ENCODE data around the gene TMLHE.
"Not testable (repeated sequence)": the region's sequence is repeated elsewhere in the genome, so short reads cannot be mapped to it uniquely, and the experiment has no call there.

TMLHE gene

DNA sequence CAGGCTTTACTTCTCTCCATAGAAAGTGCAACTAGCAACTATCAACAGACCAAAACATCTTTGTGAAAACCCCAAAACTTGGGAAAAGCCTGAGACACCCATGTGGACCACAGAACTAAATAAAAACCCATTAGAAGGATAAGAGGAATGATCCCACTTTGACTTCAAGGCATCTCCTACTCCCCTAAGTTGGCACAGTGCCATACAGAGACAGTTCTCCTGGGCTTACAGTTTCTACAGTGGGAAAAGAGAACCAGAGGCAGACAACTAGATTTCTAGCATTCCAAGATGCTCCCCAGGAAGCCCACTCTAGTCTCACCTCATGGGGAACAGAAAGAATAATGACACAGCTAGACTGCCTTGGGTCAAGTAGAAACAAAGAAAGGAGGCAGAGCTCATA is 20.4 kb downstream of the TMLHE start:
- Mint-ChIP-seq H3K9me3 (peaks cover 29% of the 10 kb centered on the region), H3K27ac (no peak overlapping the region), H3K4me1 (ENCODE audit: low read depth) (no peaks in the 10 kb centered on the region), H3K27me3 (ENCODE audit: low read depth) (no peaks in the 10 kb centered on the region), H3K36me3 (ENCODE audit: low read depth) (peaks cover 9% of the 10 kb centered on the region), H3K4me3 (no peak overlapping the region)
- no peak for DNase-seq (ENCODE audit: low spot score)

DNA sequence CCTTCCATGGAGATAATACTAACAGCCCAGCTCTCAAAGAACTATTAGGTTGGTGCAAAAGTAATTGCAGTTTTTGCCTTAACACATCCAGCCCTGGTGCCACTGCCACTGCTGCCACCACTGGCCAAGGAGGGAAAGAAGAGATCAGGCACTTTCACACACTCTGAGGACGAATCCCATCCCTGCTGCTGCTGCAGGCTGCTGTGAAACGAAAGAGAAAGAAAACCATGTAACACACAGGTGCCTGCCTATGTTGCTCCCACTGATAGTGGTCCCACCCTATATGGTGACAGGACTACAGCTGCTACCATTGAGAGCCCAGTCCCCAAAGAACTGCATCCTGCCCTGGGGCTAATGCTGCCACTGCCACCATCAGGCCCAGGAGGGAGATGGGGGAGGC is 35.1 kb downstream of the TMLHE start:
- Mint-ChIP-seq H3K27ac (peak overlapping the region; percentile 65), H3K27me3 (ENCODE audit: low read depth) (no peaks in the 10 kb centered on the region), H3K4me1 (ENCODE audit: low read depth) (peaks cover 2% of the 10 kb centered on the region), H3K36me3 (ENCODE audit: low read depth) (peaks cover 25% of the 10 kb centered on the region), H3K4me3 (no peak overlapping the region), H3K9me3 (peaks cover 19% of the 10 kb centered on the region)
- DNase-seq (ENCODE audit: low spot score) = no peak

DNA sequence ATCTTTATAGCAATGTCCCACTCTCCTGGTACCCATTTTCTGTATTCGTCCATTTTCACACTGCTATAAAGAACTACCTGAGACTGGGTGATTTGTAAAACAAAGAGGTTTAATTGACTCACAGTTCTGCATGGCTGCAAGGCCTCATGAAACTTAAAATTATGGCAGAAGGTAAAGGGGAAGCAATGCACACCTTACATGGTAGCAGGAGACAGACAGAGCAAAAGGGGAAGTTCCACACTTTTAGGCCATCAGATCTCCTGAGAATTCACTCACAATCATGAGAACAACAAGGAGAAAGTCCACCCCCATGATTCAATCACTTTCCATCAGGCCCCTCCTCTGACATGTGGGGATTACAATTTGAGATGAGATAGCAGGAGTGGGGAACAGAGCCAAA is 49.7 kb downstream of the TMLHE start:
- no peak overlapping the region for H3K27ac Mint-ChIP-seq
- H3K27me3 Mint-ChIP-seq (ENCODE audit: low read depth) = no peaks in the 10 kb centered on the region
- H3K4me3 Mint-ChIP-seq = no peak overlapping the region
- H3K36me3 Mint-ChIP-seq (ENCODE audit: low read depth) = peaks cover 14% of the 10 kb centered on the region
- no peak for DNase-seq (ENCODE audit: low spot score)
- H3K4me1 Mint-ChIP-seq (ENCODE audit: low read depth) = no peaks in the 10 kb centered on the region
- H3K9me3 Mint-ChIP-seq = peaks cover 22% of the 10 kb centered on the region

DNA sequence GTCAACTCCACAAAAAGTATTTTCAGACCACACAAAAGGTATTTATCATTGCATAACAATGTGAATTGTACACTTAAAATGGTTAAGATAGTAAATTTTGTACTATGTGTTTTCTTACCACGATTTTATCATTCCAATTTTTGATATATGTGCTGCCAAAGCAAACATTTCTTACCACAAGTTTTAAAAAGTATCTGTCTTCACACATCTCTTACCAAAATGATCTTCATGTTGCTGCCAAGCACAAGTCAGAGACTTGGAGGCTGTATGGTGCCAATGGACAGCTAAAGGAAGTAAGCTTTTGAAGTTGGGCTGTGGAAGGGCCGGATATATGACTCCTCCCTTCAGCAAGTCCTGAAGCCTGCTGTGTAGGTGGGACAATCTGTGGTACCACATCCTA is 67.9 kb downstream of the TMLHE start:
- H3K27me3 Mint-ChIP-seq (ENCODE audit: low read depth) = no peaks in the 10 kb centered on the region
- no peak overlapping the region for H3K27ac Mint-ChIP-seq
- DNase-seq (ENCODE audit: low spot score) = no peak
- peaks cover 27% of the 10 kb centered on the region for H3K9me3 Mint-ChIP-seq
- no peak overlapping the region for H3K4me3 Mint-ChIP-seq
- peaks cover 36% of the 10 kb centered on the region for H3K36me3 Mint-ChIP-seq (ENCODE audit: low read depth)
- H3K4me1 Mint-ChIP-seq (ENCODE audit: low read depth) = no peaks in the 10 kb centered on the region

DNA sequence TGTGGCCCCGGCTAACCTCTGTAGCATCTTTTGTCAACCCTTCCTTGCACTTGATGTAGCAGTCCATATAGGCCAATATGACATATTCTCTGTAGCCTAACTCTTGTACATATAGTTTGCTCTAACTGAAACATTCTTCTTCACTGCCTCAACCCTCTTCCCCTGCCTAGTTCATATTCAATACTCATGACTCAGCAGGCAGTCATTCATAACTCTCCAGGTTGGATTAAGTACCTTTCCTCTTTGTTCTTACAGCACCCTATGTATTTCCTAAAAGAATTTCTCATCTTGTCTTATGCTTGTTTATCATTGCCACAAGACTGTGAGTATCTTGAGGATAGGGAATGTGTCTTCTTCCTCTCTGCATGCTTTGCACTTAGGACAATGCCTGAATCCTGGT is 76.9 kb downstream of the TMLHE start:
- no peak overlapping the region for H3K27ac Mint-ChIP-seq
- no peak overlapping the region for H3K4me3 Mint-ChIP-seq
- peaks cover 15% of the 10 kb centered on the region for H3K36me3 Mint-ChIP-seq (ENCODE audit: low read depth)
- H3K9me3 Mint-ChIP-seq = peaks cover 8% of the 10 kb centered on the region
- no peak for DNase-seq (ENCODE audit: low spot score)
- H3K27me3 Mint-ChIP-seq (ENCODE audit: low read depth) = no peaks in the 10 kb centered on the region
- H3K4me1 Mint-ChIP-seq (ENCODE audit: low read depth) = peaks cover 4% of the 10 kb centered on the region

DNA sequence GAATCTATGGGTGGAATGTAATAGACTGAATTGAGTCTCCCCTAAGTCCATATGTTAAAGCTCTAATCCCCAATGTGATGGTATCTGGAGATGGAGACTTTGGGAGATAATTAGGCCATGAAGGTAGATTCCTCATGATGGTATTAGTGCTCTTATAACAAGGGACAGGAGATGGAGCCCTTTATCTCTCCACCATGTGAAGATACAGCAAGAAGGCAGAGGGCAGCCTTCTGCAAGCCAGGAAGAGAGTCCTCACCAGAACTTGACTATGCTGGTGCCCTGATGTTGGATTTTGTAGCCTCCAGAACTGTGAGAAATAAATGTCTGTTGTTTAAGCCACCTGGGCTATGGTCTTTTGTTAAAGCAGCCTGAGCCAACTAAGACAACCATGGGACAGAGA is 78.0 kb downstream of the TMLHE start:
- Mint-ChIP-seq H3K4me1 (ENCODE audit: low read depth) (peaks cover 4% of the 10 kb centered on the region), H3K9me3 (peaks cover 1% of the 10 kb centered on the region), H3K27ac (no peak overlapping the region), H3K4me3 (no peak overlapping the region), H3K27me3 (ENCODE audit: low read depth) (no peaks in the 10 kb centered on the region), H3K36me3 (ENCODE audit: low read depth) (peaks cover 17% of the 10 kb centered on the region)
- DNase-seq (ENCODE audit: low spot score) = no peak

DNA sequence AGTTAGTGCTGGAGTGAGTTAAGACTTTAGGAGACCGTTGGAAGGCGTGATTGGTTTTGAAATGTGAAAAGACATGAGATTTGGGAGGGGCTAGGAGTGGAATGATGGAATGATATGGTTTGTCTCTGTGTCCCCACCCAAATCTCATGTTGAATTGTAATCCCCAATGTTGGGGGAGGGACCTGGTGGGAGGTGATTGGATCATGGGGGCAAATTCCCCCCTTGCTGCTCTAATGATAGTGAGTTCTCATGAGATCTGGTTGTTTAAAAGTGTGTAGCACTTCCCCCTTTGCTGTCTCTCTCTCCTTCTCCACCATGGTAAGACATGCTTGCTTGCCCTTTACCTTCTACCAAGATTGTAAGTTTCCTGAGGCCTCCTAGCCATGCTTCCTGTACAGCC is 85.7 kb downstream of the TMLHE start:
- peaks cover 59% of the 10 kb centered on the region for H3K36me3 Mint-ChIP-seq (ENCODE audit: low read depth)
- not testable (repeated sequence) for H3K4me3 Mint-ChIP-seq; H3K27me3 Mint-ChIP-seq (ENCODE audit: low read depth)

DNA sequence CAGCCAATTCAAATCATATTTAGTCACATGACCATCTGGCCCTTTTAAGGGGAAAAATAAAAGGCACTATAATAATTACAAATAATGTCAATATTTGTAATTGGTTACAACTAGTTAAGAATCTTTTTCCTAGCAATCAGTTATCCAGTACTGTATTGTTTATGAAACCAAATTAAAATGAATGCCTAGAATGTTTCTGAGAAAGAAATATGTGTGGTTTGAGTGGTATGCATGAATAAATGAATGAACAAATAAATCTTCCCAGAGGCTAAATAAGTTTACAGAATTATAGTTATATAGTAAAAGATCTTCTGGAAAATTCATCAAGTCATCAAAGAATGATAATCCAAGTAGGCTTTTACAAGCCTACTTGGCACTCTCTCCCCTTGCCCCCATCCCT is 98.5 kb downstream of the TMLHE start:
- Mint-ChIP-seq H3K4me3 (no peak overlapping the region), H3K27ac (no peak overlapping the region), H3K27me3 (ENCODE audit: low read depth) (no peaks in the 10 kb centered on the region), H3K9me3 (no peaks in the 10 kb centered on the region), H3K36me3 (ENCODE audit: low read depth) (peaks cover 27% of the 10 kb centered on the region), H3K4me1 (ENCODE audit: low read depth) (no peaks in the 10 kb centered on the region)
- DNase-seq (ENCODE audit: low spot score) = no peak

More for the DNA sequence above, 85.7 kb downstream of the TMLHE start:
- H3K4me1 Mint-ChIP-seq (ENCODE audit: low read depth); DNase-seq (ENCODE audit: low spot score); H3K27ac Mint-ChIP-seq: not testable (repeated sequence)
- H3K9me3 Mint-ChIP-seq = peaks cover 36% of the 10 kb centered on the region

DNA sequence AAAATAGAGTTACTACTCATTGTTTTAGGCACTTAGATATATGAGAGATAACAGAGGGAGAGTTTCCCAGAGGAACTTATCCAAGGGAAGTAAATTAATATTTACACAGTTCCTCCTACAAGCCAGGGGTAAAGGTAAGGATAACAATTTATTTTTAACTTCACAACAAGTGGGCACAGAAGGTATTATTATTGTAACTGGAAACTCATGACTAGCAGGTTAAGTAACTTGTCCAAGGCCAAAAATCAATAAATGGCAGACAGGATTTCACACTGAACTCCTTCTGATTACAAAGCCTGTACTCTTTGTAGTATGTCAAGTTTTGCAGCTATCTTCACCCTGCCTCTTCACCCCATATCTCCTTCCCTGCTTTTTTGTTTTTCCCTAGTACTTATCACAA is 107.5 kb downstream of the TMLHE start:
- Mint-ChIP-seq H3K4me1 (ENCODE audit: low read depth) (no peaks in the 10 kb centered on the region), H3K4me3 (no peak overlapping the region), H3K9me3 (no peaks in the 10 kb centered on the region), H3K36me3 (ENCODE audit: low read depth) (peaks cover 22% of the 10 kb centered on the region), H3K27ac (no peak overlapping the region), H3K27me3 (ENCODE audit: low read depth) (no peaks in the 10 kb centered on the region)
- no peak for DNase-seq (ENCODE audit: low spot score)

DNA sequence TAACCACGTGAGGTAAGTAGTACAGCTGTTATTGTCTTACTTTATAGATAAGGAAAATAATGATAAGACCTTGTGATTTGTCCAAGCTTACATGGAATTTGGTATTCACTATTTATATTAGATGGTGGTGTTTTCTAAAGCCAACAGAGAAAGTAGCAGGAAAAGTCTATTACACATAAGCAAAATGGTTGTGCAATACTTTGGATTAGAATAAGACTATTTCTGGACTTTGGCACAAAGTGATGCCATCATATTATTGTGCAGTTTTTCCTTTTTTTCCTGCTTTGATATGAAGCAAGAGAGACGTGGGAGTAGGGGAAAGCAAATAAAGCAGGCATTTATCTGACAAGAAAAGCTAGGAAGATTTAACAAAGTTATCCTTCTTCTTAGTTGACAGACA is 117.6 kb downstream of the TMLHE start:
- H3K27me3 Mint-ChIP-seq (ENCODE audit: low read depth); H3K9me3 Mint-ChIP-seq; H3K27ac Mint-ChIP-seq; H3K36me3 Mint-ChIP-seq (ENCODE audit: low read depth); DNase-seq (ENCODE audit: low spot score); H3K4me1 Mint-ChIP-seq (ENCODE audit: low read depth); H3K4me3 Mint-ChIP-seq: not testable (repeated sequence)

DNA sequence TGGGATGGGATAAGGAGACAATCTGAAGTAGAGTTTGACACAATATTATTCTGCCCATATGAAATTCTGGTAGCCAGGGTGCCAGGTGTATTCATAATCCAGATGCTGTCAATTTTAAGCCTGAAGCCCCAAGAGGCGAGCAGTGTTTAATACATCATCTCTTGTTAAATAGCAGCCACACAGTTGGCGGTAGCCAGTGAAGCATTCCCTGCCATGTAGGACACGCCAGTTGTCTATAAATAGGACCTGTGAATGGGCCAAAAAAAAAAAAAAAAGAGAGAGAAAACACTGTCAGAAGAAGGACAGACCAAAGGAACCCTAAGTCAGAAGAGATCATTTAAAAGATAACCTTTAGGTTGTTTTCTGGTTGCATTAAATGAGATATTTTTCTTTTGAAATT is 121.3 kb downstream of the TMLHE start:
- not testable (repeated sequence) for DNase-seq (ENCODE audit: low spot score); H3K4me1 Mint-ChIP-seq (ENCODE audit: low read depth); H3K27me3 Mint-ChIP-seq (ENCODE audit: low read depth); H3K27ac Mint-ChIP-seq; H3K4me3 Mint-ChIP-seq; H3K9me3 Mint-ChIP-seq; H3K36me3 Mint-ChIP-seq (ENCODE audit: low read depth)

DNA sequence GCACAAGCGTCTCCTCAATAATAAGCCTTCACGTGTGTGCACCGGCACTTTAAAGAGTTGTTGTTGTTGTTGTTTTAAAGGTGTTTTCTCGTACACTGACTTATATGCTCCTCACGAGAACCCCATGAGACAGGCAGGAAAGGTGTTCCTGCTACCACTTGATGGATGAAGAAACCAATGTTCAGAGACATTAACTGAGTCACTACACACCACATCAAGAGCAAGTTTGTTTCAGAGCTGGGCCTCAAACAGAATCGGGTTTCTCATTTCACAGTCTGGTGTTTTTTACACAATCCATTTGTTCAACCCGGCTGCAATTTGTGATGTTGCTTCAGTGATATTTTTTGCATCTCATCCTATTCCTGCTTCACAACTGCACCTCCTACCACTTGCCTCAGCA is 135.6 kb downstream of the TMLHE start:
- not testable (repeated sequence) for DNase-seq (ENCODE audit: low spot score)

DNA sequence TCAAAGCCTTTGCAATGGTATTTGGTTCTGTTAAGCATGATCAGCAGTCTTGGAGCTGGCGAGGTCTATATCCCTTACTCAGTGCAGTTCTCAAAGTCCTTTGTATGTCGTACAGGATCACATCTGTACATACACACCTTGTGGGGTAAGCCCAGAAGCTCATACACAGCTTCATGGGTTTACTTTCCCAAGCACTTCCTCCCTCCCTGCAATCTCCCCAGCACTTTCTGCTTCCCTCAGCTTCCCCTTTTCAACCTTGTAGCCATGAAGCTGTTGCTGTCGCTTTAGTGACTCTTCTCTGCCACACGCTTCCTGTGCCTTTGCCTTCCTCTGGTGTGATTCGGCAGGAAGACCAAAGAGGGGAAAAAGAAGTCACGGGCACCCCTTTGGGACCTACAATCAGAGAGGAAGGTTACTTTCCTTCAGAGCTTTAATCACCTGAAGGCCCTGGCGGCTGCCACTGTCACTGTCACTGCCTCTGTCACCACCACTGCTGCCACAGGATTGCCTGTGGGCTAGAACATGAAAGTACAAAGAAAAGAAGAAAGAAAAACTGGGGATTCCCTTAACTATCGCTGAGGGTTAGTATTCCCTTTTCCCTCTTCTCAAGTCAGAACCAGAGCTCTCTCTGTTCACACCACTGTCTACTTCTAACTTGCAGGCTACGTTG is 146.3 kb downstream of the TMLHE start:
- H3K36me3 Mint-ChIP-seq (ENCODE audit: low read depth); H3K9me3 Mint-ChIP-seq; H3K27ac Mint-ChIP-seq; DNase-seq (ENCODE audit: low spot score); H3K4me1 Mint-ChIP-seq (ENCODE audit: low read depth); H3K27me3 Mint-ChIP-seq (ENCODE audit: low read depth); H3K4me3 Mint-ChIP-seq: not testable (repeated sequence)

More for the DNA sequence above, 135.6 kb downstream of the TMLHE start:
- not testable (repeated sequence) for H3K4me3 Mint-ChIP-seq; H3K4me1 Mint-ChIP-seq (ENCODE audit: low read depth); H3K27ac Mint-ChIP-seq; H3K27me3 Mint-ChIP-seq (ENCODE audit: low read depth); H3K36me3 Mint-ChIP-seq (ENCODE audit: low read depth); H3K9me3 Mint-ChIP-seq

DNA sequence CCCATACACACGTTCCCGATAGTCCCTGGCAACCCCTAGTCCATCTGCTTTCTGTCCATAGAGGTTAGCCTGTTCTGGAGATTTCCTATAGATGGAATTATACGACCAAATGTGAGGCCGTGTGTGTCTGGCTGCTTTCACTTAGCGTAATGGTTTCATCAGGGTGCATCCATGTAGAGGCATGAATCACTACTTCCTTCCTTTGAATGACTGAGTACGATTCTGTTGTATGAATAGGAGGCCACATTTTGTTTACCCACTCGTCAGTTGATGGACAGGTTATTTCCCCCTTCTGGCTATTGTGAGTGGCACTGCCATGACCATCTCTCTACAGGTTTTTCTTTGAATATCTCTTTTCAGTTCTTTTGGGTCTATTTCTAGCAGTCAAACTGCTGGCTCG is 152.3 kb downstream of the TMLHE start:
- H3K4me1 Mint-ChIP-seq (ENCODE audit: low read depth); H3K4me3 Mint-ChIP-seq; H3K27me3 Mint-ChIP-seq (ENCODE audit: low read depth); H3K9me3 Mint-ChIP-seq; H3K27ac Mint-ChIP-seq; H3K36me3 Mint-ChIP-seq (ENCODE audit: low read depth); DNase-seq (ENCODE audit: low spot score): not testable (repeated sequence)

DNA sequence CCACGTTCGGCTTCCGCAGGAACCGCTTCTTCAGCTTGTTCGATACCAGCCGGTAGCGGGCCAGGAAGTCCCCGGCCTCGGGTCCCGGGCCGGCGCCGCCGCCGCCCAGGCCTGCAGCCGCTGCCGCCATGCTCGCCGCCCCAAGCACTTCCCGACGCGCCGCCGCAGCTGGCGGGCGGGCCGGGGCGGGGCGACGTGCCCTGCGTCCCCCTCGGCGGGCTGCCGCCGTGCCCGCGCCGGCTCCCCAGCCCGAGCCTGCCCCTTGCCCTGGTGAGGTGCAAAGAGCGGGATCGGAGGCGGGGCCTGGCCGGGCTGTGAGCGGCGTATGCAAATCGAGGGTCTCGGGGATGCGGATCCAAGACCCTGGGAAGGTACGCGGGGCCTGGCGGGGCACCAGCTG is 154.3 kb downstream of the TMLHE start, which contains the start of gene F8A3:
Gene F8A3, minus strand, starts transcription at position 150 of the 400 bp plus-strand sequence. Its CDS starts 20 bp downstream, at position 130.
- not testable (repeated sequence) for H3K27ac Mint-ChIP-seq; H3K4me3 Mint-ChIP-seq; H3K9me3 Mint-ChIP-seq; DNase-seq (ENCODE audit: low spot score); H3K27me3 Mint-ChIP-seq (ENCODE audit: low read depth); H3K36me3 Mint-ChIP-seq (ENCODE audit: low read depth); H3K4me1 Mint-ChIP-seq (ENCODE audit: low read depth)
